HEK293 (cell line): ENCODE results near the gene MED29.
A peak's percentile ranks its signal among the peaks of the same experiment; 100 is the strongest.

Experiments
- ATF2 ChIP-seq: fragments of 450-650 bp; formaldehyde crosslinking; IDR thresholded peaks from 2 replicates; pipeline ENCODE4 v1.5.1; 2016; ENCODE audit warnings: missing biosample characterization, missing genetic modification characterization, low read depth
- GLI4 ChIP-seq: fragments of 450-650 bp; formaldehyde crosslinking; IDR thresholded peaks from 2 replicates; pipeline ENCODE4 v1.5.1; 2016; ENCODE audit warnings: missing biosample characterization, missing genetic modification characterization
- MYNN ChIP-seq: fragments of 450-650 bp; formaldehyde crosslinking; IDR thresholded peaks from 2 replicates; pipeline ENCODE4 v1.5.1; 2016; ENCODE audit warnings: missing biosample characterization, missing genetic modification characterization, borderline replicate concordance
- SP2 ChIP-seq: fragments of 450-650 bp; formaldehyde crosslinking; IDR thresholded peaks from 2 replicates; pipeline ENCODE4 v1.5.1; 2016; ENCODE audit warnings: missing biosample characterization, missing genetic modification characterization
- ZBTB48 ChIP-seq: fragments of 450-650 bp; formaldehyde crosslinking; IDR thresholded peaks from 2 replicates; pipeline ENCODE4 v1.5.1; 2016; ENCODE audit warnings: missing biosample characterization, missing genetic modification characterization
- ZBTB8A ChIP-seq: fragments of 450-650 bp; formaldehyde crosslinking; IDR thresholded peaks from 2 replicates; pipeline ENCODE4 v1.5.1; 2016; ENCODE audit warnings: missing biosample characterization, missing genetic modification characterization
- ZNF157 ChIP-seq: fragments of 450-650 bp; formaldehyde crosslinking; IDR thresholded peaks from 2 replicates; pipeline ENCODE4 v1.5.1; 2016; ENCODE audit warnings: missing biosample characterization, missing genetic modification characterization
- ZNF169 ChIP-seq: fragments of 450-650 bp; formaldehyde crosslinking; IDR thresholded peaks from 2 replicates; pipeline ENCODE4 v1.5.1; 2016; ENCODE audit warnings: missing biosample characterization, missing genetic modification characterization
- ZNF223 ChIP-seq: fragments of 450-650 bp; formaldehyde crosslinking; IDR thresholded peaks from 2 replicates; pipeline ENCODE4 v1.5.1; 2016; ENCODE audit warnings: missing biosample characterization, missing genetic modification characterization
- ZNF302 ChIP-seq: fragments of 450-650 bp; formaldehyde crosslinking; IDR thresholded peaks from 2 replicates; pipeline ENCODE4 v1.5.1; 2016; ENCODE audit warnings: missing biosample characterization, missing genetic modification characterization, low read depth
- ZNF324 ChIP-seq: fragments of 450-650 bp; formaldehyde crosslinking; IDR thresholded peaks from 2 replicates; pipeline ENCODE4 v1.5.1; 2016; ENCODE audit warnings: missing biosample characterization, missing genetic modification characterization
- ZNF335 ChIP-seq: fragments of 450-650 bp; formaldehyde crosslinking; conservative IDR thresholded peaks from 2 replicates; pipeline ENCODE4 v1.5.1; 2016; ENCODE audit warnings: missing biosample characterization, missing genetic modification characterization
- ZNF394 ChIP-seq: fragments of 450-650 bp; formaldehyde crosslinking; IDR thresholded peaks from 2 replicates; pipeline ENCODE4 v1.5.1; 2016; ENCODE audit warnings: missing biosample characterization, missing genetic modification characterization, mild to moderate bottlenecking, moderate library complexity, borderline replicate concordance
- ZNF473 ChIP-seq: fragments of 450-650 bp; formaldehyde crosslinking; IDR thresholded peaks from 2 replicates; pipeline ENCODE4 v1.5.1; 2017; ENCODE audit warnings: missing biosample characterization, missing genetic modification characterization
- ZNF513 ChIP-seq: fragments of 450-650 bp; IDR thresholded peaks from 2 replicates; pipeline ENCODE4 v1.5.1; 2018; ENCODE audit warnings: missing biosample characterization, missing genetic modification characterization
- ZNF548 ChIP-seq: fragments of 450-650 bp; formaldehyde crosslinking; IDR thresholded peaks from 2 replicates; pipeline ENCODE4 v1.5.1; 2016; ENCODE audit warnings: missing biosample characterization, missing genetic modification characterization
- ZNF555 ChIP-seq: fragments of 450-650 bp; formaldehyde crosslinking; conservative IDR thresholded peaks from 2 replicates; pipeline ENCODE4 v1.5.1; 2017; ENCODE audit warnings: missing biosample characterization, mild to moderate bottlenecking, missing genetic modification characterization, inconsistent platforms
- ZNF660 ChIP-seq: fragments of 450-650 bp; IDR thresholded peaks from 2 replicates; pipeline ENCODE4 v1.5.1; 2018; ENCODE audit warnings: missing biosample characterization, mild to moderate bottlenecking, missing genetic modification characterization
- TF ChIP-seq, protein P1 (sequence below): fragments of 450-650 bp; IDR thresholded peaks from 2 replicates; pipeline ENCODE4 v1.5.1; 2018; ENCODE audit warnings: missing biosample characterization, mild to moderate bottlenecking, missing genetic modification characterization
- TF ChIP-seq, protein P2 (sequence below): fragments of 450-650 bp; formaldehyde crosslinking; IDR thresholded peaks from 2 replicates; pipeline ENCODE4 v1.5.1; 2016; ENCODE audit warnings: missing biosample characterization, missing genetic modification characterization
- TF ChIP-seq, protein P3 (sequence below): fragments of 450-650 bp; formaldehyde crosslinking; IDR thresholded peaks from 2 replicates; pipeline ENCODE4 v1.5.1; 2016; ENCODE audit warnings: missing biosample characterization, missing genetic modification characterization
- TF ChIP-seq, protein P4 (sequence below): fragments of 450-650 bp; formaldehyde crosslinking; IDR thresholded peaks from 2 replicates; pipeline ENCODE4 v1.5.1; 2016; ENCODE audit warnings: missing biosample characterization, missing genetic modification characterization
- TF ChIP-seq, protein P5 (sequence below): fragments of 450-650 bp; formaldehyde crosslinking; IDR thresholded peaks from 2 replicates; pipeline ENCODE4 v1.5.1; 2016; ENCODE audit warnings: missing biosample characterization, missing genetic modification characterization
- TF ChIP-seq, protein P6 (sequence below): fragments of 450-650 bp; formaldehyde crosslinking; IDR thresholded peaks from 2 replicates; pipeline ENCODE4 v1.5.1; 2016; ENCODE audit warnings: missing biosample characterization, missing genetic modification characterization

The MED29 gene

GRCh38 chr19:39411081-39411831 lies 20.1 kb downstream of the MED29 start (continued):
- TF ChIP-seq, protein P1, sequence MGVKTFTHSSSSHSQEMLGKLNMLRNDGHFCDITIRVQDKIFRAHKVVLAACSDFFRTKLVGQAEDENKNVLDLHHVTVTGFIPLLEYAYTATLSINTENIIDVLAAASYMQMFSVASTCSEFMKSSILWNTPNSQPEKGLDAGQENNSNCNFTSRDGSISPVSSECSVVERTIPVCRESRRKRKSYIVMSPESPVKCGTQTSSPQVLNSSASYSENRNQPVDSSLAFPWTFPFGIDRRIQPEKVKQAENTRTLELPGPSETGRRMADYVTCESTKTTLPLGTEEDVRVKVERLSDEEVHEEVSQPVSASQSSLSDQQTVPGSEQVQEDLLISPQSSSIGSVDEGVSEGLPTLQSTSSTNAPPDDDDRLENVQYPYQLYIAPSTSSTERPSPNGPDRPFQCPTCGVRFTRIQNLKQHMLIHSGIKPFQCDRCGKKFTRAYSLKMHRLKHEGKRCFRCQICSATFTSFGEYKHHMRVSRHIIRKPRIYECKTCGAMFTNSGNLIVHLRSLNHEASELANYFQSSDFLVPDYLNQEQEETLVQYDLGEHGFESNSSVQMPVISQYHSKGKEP (tag by site-specific recombination): no peak
- TF ChIP-seq ZNF394 (no peak), ZNF169 (tag by site-specific recombination) (no peak; the same call in 1 of the 2 replicates), ZBTB8A (tag by site-specific recombination) (no peak), ATF2 (tag by site-specific recombination) (no peak), ZNF302 (no peak), ZNF548 (tag by site-specific recombination) (no peak), ZNF324 (tag by site-specific recombination) (no peak; the same call in 1 of the 2 replicates), ZNF223 (tag by site-specific recombination) (no peak), ZNF335 (tag by site-specific recombination) (peak; percentile 89), GLI4 (tag by site-specific recombination) (no peak), ZNF473 (tag by site-specific recombination) (no peak), MYNN (tag by site-specific recombination) (no peak), ZNF660 (tag by site-specific recombination) (no peak), ZBTB48 (tag by site-specific recombination) (no peak; the same call in 1 of the 2 replicates), SP2 (tag by site-specific recombination) (no peak), ZNF513 (tag by site-specific recombination) (no peak), ZNF157 (no peak), ZNF555 (tag by site-specific recombination) (no peak)
- TF ChIP-seq, protein P2, sequence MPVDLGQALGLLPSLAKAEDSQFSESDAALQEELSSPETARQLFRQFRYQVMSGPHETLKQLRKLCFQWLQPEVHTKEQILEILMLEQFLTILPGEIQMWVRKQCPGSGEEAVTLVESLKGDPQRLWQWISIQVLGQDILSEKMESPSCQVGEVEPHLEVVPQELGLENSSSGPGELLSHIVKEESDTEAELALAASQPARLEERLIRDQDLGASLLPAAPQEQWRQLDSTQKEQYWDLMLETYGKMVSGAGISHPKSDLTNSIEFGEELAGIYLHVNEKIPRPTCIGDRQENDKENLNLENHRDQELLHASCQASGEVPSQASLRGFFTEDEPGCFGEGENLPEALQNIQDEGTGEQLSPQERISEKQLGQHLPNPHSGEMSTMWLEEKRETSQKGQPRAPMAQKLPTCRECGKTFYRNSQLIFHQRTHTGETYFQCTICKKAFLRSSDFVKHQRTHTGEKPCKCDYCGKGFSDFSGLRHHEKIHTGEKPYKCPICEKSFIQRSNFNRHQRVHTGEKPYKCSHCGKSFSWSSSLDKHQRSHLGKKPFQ (tag by site-specific recombination): no peak
- TF ChIP-seq, protein P3, sequence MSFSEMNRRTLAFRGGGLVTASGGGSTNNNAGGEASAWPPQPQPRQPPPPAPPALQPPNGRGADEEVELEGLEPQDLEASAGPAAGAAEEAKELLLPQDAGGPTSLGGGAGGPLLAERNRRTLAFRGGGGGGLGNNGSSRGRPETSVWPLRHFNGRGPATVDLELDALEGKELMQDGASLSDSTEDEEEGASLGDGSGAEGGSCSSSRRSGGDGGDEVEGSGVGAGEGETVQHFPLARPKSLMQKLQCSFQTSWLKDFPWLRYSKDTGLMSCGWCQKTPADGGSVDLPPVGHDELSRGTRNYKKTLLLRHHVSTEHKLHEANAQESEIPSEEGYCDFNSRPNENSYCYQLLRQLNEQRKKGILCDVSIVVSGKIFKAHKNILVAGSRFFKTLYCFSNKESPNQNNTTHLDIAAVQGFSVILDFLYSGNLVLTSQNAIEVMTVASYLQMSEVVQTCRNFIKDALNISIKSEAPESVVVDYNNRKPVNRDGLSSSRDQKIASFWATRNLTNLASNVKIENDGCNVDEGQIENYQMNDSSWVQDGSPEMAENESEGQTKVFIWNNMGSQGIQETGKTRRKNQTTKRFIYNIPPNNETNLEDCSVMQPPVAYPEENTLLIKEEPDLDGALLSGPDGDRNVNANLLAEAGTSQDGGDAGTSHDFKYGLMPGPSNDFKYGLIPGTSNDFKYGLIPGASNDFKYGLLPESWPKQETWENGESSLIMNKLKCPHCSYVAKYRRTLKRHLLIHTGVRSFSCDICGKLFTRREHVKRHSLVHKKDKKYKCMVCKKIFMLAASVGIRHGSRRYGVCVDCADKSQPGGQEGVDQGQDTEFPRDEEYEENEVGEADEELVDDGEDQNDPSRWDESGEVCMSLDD (tag by site-specific recombination): no peak
- TF ChIP-seq, protein P4, sequence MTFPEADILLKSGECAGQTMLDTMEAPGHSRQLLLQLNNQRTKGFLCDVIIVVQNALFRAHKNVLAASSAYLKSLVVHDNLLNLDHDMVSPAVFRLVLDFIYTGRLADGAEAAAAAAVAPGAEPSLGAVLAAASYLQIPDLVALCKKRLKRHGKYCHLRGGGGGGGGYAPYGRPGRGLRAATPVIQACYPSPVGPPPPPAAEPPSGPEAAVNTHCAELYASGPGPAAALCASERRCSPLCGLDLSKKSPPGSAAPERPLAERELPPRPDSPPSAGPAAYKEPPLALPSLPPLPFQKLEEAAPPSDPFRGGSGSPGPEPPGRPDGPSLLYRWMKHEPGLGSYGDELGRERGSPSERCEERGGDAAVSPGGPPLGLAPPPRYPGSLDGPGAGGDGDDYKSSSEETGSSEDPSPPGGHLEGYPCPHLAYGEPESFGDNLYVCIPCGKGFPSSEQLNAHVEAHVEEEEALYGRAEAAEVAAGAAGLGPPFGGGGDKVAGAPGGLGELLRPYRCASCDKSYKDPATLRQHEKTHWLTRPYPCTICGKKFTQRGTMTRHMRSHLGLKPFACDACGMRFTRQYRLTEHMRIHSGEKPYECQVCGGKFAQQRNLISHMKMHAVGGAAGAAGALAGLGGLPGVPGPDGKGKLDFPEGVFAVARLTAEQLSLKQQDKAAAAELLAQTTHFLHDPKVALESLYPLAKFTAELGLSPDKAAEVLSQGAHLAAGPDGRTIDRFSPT: no peak
- TF ChIP-seq, protein P5, sequence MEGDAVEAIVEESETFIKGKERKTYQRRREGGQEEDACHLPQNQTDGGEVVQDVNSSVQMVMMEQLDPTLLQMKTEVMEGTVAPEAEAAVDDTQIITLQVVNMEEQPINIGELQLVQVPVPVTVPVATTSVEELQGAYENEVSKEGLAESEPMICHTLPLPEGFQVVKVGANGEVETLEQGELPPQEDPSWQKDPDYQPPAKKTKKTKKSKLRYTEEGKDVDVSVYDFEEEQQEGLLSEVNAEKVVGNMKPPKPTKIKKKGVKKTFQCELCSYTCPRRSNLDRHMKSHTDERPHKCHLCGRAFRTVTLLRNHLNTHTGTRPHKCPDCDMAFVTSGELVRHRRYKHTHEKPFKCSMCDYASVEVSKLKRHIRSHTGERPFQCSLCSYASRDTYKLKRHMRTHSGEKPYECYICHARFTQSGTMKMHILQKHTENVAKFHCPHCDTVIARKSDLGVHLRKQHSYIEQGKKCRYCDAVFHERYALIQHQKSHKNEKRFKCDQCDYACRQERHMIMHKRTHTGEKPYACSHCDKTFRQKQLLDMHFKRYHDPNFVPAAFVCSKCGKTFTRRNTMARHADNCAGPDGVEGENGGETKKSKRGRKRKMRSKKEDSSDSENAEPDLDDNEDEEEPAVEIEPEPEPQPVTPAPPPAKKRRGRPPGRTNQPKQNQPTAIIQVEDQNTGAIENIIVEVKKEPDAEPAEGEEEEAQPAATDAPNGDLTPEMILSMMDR (tag by site-specific recombination): 0 out of 2 replicates have a peak, but pooled peaks have one; percentile 6
- TF ChIP-seq, protein P6, sequence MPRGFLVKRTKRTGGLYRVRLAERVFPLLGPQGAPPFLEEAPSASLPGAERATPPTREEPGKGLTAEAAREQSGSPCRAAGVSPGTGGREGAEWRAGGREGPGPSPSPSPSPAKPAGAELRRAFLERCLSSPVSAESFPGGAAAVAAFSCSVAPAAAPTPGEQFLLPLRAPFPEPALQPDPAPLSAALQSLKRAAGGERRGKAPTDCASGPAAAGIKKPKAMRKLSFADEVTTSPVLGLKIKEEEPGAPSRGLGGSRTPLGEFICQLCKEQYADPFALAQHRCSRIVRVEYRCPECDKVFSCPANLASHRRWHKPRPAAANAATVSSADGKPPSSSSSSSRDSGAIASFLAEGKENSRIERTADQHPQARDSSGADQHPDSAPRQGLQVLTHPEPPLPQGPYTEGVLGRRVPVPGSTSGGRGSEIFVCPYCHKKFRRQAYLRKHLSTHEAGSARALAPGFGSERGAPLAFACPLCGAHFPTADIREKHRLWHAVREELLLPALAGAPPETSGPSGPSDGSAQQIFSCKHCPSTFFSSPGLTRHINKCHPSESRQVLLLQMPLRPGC (tag by site-specific recombination): no peak
